OCI-LY3 (cell line): ENCODE data around the gene VOPP1.

Source experiments
- EZH2phosphoT487 ChIP-seq: fragments of 200-600 bp; shearing (Covaris generic); IDR thresholded peaks from 2 replicates; pipeline ENCODE4 v1.6.1; 2018; ENCODE audit warnings: antibody characterized with exemption, mixed run types, low read depth
- TF ChIP-seq, protein P1 (sequence below): fragments of 200-600, 300-600 bp; sonication (generic); IDR thresholded peaks from 2 replicates; pipeline ENCODE4 v1.5.1; 2014; ENCODE audit warnings: antibody characterized with exemption, low read length, low read depth

DNA sequence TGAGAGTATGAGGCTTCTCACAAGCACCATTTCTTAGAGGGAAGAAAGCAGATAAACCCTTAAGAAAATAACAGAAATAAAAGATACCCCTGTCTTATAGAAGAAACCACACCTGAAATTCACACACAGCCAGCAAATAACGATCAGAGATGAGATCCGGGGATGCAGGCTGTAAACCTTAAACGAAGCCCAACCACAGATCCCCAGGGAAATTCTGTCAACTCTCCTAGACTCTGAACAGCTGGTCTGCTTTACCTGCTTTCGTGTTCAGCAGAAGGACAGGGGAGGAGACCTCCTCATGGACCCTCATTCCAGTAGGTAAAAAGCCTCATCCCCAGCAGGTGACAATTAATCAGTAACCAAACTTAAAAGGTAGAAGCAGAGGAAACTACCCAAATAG is 45.0 kb downstream of the VOPP1 start:
- TF ChIP-seq, protein P1, sequence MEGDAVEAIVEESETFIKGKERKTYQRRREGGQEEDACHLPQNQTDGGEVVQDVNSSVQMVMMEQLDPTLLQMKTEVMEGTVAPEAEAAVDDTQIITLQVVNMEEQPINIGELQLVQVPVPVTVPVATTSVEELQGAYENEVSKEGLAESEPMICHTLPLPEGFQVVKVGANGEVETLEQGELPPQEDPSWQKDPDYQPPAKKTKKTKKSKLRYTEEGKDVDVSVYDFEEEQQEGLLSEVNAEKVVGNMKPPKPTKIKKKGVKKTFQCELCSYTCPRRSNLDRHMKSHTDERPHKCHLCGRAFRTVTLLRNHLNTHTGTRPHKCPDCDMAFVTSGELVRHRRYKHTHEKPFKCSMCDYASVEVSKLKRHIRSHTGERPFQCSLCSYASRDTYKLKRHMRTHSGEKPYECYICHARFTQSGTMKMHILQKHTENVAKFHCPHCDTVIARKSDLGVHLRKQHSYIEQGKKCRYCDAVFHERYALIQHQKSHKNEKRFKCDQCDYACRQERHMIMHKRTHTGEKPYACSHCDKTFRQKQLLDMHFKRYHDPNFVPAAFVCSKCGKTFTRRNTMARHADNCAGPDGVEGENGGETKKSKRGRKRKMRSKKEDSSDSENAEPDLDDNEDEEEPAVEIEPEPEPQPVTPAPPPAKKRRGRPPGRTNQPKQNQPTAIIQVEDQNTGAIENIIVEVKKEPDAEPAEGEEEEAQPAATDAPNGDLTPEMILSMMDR, result no peak
- TF ChIP-seq EZH2phosphoT487, result no peak
